ENCODE results near the gene HSD3B7. TPM values are rescaled to one million over a fixed set of nuclear protein-coding genes. Genes with fewer than 3 reads are reported as not detected.

The HSD3B7 gene
- total and polyA plus RNA-seq, 7 donors = 9.0 to 36.1 (median 15.5) TPM

- no peaks in the 10 kb centered on the region for H3K4me1 ChIP-seq
- no peak overlapping the region for H3K27ac ChIP-seq
- TF ChIP-seq POLR2AphosphoS5 (IDR thresholded peaks at IDR 0.05) (no peak), POLR2A (IDR thresholded peaks at IDR 0.05) (no peak), EP300 (IDR thresholded peaks at IDR 0.05) (no peak)
- TF ChIP-seq, protein P1, sequence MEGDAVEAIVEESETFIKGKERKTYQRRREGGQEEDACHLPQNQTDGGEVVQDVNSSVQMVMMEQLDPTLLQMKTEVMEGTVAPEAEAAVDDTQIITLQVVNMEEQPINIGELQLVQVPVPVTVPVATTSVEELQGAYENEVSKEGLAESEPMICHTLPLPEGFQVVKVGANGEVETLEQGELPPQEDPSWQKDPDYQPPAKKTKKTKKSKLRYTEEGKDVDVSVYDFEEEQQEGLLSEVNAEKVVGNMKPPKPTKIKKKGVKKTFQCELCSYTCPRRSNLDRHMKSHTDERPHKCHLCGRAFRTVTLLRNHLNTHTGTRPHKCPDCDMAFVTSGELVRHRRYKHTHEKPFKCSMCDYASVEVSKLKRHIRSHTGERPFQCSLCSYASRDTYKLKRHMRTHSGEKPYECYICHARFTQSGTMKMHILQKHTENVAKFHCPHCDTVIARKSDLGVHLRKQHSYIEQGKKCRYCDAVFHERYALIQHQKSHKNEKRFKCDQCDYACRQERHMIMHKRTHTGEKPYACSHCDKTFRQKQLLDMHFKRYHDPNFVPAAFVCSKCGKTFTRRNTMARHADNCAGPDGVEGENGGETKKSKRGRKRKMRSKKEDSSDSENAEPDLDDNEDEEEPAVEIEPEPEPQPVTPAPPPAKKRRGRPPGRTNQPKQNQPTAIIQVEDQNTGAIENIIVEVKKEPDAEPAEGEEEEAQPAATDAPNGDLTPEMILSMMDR (IDR thresholded peaks at IDR 0.05) = no peak
- no peak for DNase-seq
- H3K27me3 ChIP-seq = no peaks in the 10 kb centered on the region
- no peak overlapping the region for H3K4me3 ChIP-seq
- no peaks in the 10 kb centered on the region for H3K9me3 ChIP-seq
- intact Hi-C loops (cut with DNase I) = no loop called here
- 75 to 89% methylated on average over 4 of the region's 4 CpGs for WGBS, 2 donors
- peaks cover 41 to 99% (median 69%) of the 10 kb centered on the region in 4 donors for H3K36me3 ChIP-seq
These were observed 8.5 kb upstream of the HSD3B7 start for GRCh38 chr16:30976486-30976885.

- intact Hi-C loops (cut with DNase I) = no loop called here
- Histone ChIP-seq H3K27ac (no peak overlapping the region), H3K4me3 (no peak overlapping the region), H3K4me1 (no peaks in the 10 kb centered on the region), H3K36me3 (peaks cover 34 to 99% (median 61%) of the 10 kb centered on the region in 4 donors), H3K9me3 (no peaks in the 10 kb centered on the region), H3K27me3 (no peaks in the 10 kb centered on the region)
- TF ChIP-seq, protein P1 (IDR thresholded peaks at IDR 0.05) = no peak
- TF ChIP-seq POLR2A (IDR thresholded peaks at IDR 0.05) (no peak), EP300 (IDR thresholded peaks at IDR 0.05) (no peak), POLR2AphosphoS5 (IDR thresholded peaks at IDR 0.05) (no peak)
- no peak for DNase-seq
- 89 to 91% methylated on average over 17 of the region's 17 CpGs for WGBS, 2 donors
These were observed 7.5 kb upstream of the HSD3B7 start for GRCh38 chr16:30977502-30977901.

DNA sequence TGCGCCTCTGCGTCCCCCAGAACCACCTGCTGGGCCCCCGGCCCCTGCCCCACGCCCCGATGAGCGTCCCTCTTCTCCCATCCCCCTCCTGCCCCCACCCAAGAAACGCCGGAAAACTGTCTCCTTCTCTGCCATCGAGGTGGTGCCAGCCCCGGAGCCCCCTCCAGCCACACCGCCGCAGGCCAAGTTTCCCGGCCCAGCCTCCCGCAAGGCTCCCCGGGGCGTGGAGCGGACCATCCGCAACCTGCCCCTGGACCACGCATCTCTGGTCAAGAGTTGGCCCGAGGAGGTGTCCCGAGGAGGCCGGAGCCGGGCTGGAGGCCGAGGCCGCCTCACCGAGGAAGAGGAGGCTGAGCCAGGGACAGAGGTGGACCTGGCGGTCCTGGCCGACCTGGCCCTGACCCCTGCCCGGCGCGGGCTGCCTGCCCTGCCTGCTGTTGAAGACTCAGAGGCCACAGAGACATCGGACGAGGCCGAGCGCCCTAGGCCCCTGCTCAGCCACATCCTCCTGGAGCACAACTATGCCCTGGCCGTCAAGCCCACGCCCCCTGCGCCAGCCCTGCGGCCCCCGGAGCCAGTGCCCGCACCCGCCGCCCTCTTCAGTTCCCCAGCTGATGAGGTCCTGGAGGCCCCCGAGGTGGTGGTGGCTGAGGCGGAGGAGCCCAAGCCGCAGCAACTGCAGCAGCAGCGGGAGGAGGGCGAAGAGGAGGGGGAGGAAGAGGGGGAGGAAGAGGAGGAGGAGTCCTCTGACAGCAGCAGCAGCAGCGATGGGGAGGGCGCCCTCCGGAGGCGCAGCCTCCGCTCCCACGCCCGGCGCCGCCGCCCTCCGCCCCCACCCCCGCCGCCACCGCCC is 5.6 kb upstream of the HSD3B7 start:
- intact Hi-C loops (cut with DNase I) = no loop called here
- H3K4me3 ChIP-seq = no peak overlapping the region
- 94 to 95% methylated on average over 62 of the region's 62 CpGs for WGBS, 2 donors
- no peaks in the 10 kb centered on the region for H3K9me3 ChIP-seq
- no peak for DNase-seq
- no peak for TF ChIP-seq POLR2A (IDR thresholded peaks at IDR 0.05)
- TF ChIP-seq EP300 (IDR thresholded peaks at IDR 0.05) = no peak
- TF ChIP-seq POLR2AphosphoS5 (IDR thresholded peaks at IDR 0.05) = no peak
- TF ChIP-seq, protein P1 (IDR thresholded peaks at IDR 0.05) = no peak
- H3K27ac ChIP-seq = no peak overlapping the region
- H3K27me3 ChIP-seq = no peaks in the 10 kb centered on the region
- H3K36me3 ChIP-seq = peaks cover 25 to 99% (median 58%) of the 10 kb centered on the region in 4 donors
- H3K4me1 ChIP-seq = no peaks in the 10 kb centered on the region

GRCh38 chr16:30980023-30980371 is 5.0 kb upstream of the HSD3B7 start:
- intact Hi-C loops (cut with DNase I) = no loop called here
- WGBS, 2 donors = 90 to 93% methylated on average over 15 of the region's 15 CpGs
- Histone ChIP-seq H3K9me3 (no peaks in the 10 kb centered on the region), H3K4me1 (peaks cover 0 to under 1% (median 0%) of the 10 kb centered on the region in 4 donors), H3K36me3 (peaks cover 25 to 94% (median 56%) of the 10 kb centered on the region in 4 donors), H3K27ac (no peak overlapping the region), H3K4me3 (no peak overlapping the region), H3K27me3 (no peaks in the 10 kb centered on the region)
- DNase-seq = no peak
- TF ChIP-seq POLR2A (IDR thresholded peaks at IDR 0.05) = no peak
- TF ChIP-seq, protein P1 (IDR thresholded peaks at IDR 0.05) = no peak
- no peak for TF ChIP-seq POLR2AphosphoS5 (IDR thresholded peaks at IDR 0.05)
- no peak for TF ChIP-seq EP300 (IDR thresholded peaks at IDR 0.05)
